Gastroesophageal sphincter (tissue), 3 donors: ENCODE measurements around the gene RNF11.

Experiments used
- CTCF ChIP-seq, 4 experiments: fragments of 200-600 bp in 2 of 4; fragments of 450-650 bp in 2 of 4; sonication (generic) in 1 of 4; IDR thresholded peaks; one replicate each; pipeline ENCODE4 v1.5.1; 2017 to 2019; ENCODE audit warnings: antibody characterized with exemption in 4 of 4, mild to moderate bottlenecking in 2 of 4, moderate library complexity in 2 of 4
- EP300 ChIP-seq: sonication (generic); formaldehyde crosslinking; IDR thresholded peaks from one replicate; pipeline ENCODE4 v1.6.1; 2017; ENCODE audit warnings: antibody characterized with exemption, mild to moderate bottlenecking
- POLR2A ChIP-seq, 2 donors: fragments of 450-650 bp; IDR thresholded peaks; one replicate each; pipeline ENCODE4 v1.6.1; 2017; ENCODE audit warnings: antibody characterized with exemption in 2 of 2, mild to moderate bottlenecking in 2 of 2, moderate library complexity in 1 of 2
- POLR2AphosphoS5 ChIP-seq: sonication (generic); formaldehyde crosslinking; IDR thresholded peaks from one replicate; pipeline ENCODE4 v1.6.1; 2017; ENCODE audit warnings: antibody characterized with exemption

DNA sequence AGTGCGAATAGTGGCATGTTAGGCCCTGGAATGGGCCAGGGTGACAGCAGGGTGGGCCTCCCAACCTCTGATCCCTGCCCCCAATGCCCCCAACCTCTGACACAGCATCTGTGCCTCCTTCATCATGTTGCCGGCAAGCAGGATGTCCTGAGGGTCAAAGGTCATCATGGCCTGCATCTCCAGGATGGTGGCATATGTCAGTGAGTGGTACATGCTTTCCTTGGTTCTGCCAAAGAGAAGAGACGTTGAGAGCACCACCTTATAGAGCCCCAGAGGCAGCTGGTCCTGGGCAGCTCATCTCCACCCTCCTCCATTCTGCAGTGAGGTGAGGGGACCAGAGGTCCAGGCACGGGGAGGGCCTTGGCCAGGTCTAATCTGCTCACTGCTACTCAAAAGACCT, 76.6 kb downstream of the RNF11 start:
- TF ChIP-seq CTCF (IDR thresholded peaks at IDR 0.05) (no peak), POLR2A (IDR thresholded peaks at IDR 0.05) (no peak), EP300 (no peak), POLR2AphosphoS5 (no peak)
